DOHH2 (cell line): ENCODE results near the gene CPNE1.

Experiments used
- EZH2phosphoT487 ChIP-seq: fragments of 200-600 bp; sonication (generic); IDR thresholded peaks from 2 replicates; pipeline ENCODE4 v1.6.1; 2017; ENCODE audit warnings: borderline replicate concordance, mild to moderate bottlenecking, antibody characterized with exemption, low read length, moderate library complexity, mixed read lengths
- TF ChIP-seq, protein P1 (sequence below): fragments of 200-600 bp; sonication (generic); IDR thresholded peaks from one replicate; pipeline ENCODE4 v1.5.1; 2014; ENCODE audit warnings: antibody characterized with exemption, mild to moderate bottlenecking, low read depth, low read length; ENCODE audit not compliant: poor library complexity, severe bottlenecking

DNA sequence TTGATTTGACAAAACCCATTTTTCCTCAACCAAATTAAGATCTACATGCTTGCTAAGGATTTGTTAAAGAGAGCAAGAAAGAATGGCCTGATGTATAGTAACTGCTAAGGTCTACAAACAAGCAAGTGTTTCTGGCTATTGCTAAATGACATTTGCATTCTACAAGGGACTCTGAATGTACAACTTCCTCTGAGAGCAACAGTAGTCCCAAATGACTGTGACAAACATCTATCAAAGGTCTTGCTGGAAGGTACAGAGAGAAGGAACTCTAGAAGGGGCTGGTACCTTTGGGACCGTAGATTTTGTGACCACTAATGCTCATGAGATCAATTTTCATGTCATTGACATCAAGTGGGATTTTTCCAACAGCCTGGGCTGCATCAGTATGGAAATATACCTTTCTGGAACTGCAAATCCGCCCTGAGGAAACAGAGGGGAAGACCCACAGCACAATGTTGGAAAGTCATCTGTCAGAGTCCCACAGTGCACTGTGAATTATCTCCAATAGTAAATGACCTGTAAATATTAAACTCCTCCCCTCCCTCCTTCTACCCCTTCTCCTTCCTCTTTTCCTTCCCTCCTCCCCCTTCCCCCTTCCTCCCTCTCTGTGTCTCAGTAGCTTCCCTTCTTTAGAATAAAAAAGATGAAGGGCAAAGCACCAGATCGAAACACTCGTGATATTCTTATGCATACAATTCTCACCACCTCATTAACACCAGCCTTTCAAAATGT lies 15.9 kb upstream of the CPNE1 start:
- TF ChIP-seq, protein P1, sequence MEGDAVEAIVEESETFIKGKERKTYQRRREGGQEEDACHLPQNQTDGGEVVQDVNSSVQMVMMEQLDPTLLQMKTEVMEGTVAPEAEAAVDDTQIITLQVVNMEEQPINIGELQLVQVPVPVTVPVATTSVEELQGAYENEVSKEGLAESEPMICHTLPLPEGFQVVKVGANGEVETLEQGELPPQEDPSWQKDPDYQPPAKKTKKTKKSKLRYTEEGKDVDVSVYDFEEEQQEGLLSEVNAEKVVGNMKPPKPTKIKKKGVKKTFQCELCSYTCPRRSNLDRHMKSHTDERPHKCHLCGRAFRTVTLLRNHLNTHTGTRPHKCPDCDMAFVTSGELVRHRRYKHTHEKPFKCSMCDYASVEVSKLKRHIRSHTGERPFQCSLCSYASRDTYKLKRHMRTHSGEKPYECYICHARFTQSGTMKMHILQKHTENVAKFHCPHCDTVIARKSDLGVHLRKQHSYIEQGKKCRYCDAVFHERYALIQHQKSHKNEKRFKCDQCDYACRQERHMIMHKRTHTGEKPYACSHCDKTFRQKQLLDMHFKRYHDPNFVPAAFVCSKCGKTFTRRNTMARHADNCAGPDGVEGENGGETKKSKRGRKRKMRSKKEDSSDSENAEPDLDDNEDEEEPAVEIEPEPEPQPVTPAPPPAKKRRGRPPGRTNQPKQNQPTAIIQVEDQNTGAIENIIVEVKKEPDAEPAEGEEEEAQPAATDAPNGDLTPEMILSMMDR, result no peak
- TF ChIP-seq EZH2phosphoT487, result no peak
